IMR-90 (cell line): ENCODE results near the gene LHFPL5. TPM values are rescaled to one million over a fixed set of nuclear protein-coding genes. Genes with fewer than 3 reads are reported as not detected.

Source experiments
- ATAC-seq: fragments of 200-7000 bp; cut with Tn5 transposase; 2 replicates; pipeline ENCODE4 v1.9.1; 2020; ENCODE audit warnings: low read depth, mild to moderate bottlenecking, moderate library complexity
- BruUV-seq: library from RNA; stranded (reverse); fragments of 400-500 nt; replicated peaks from 2 replicates; lab custom pipeline; 2021; lab: Mats Ljungman, UMichigan
- CTCF ChIA-PET: fragments of 300-600 bp; formaldehyde crosslinking; extraction: SDS; loops from one replicate; lab custom pipeline; 2021; ENCODE audit warnings: antibody characterized with exemption; lab: Yijun Ruan, JAX
- POLR2A ChIA-PET: fragments of 300-600 bp; sonication (Branson Sonifier 250); formaldehyde crosslinking; loops from one replicate; lab custom pipeline; 2022; ENCODE audit warnings: antibody characterized with exemption; ENCODE audit not compliant: unreplicated experiment; lab: Charles Lee
- DNase-seq: peaks from one replicate; pipeline ENCODE4 v3.0.0; 2013
- H2AFZ ChIP-seq: replicated peaks from 2 replicates; pipeline ENCODE3; 2013; ENCODE audit warnings: low read length, mild to moderate bottlenecking; ENCODE audit not compliant: poor library complexity
- H2AK5ac ChIP-seq: 2 replicates; pipeline ENCODE4 v1.6.1; 2013; ENCODE audit warnings: low read depth, low read length, inconsistent platforms
- H2AK9ac ChIP-seq: replicated peaks from 2 replicates; pipeline ENCODE3; 2013; ENCODE audit warnings: mild to moderate bottlenecking, low read depth, low read length, moderate library complexity; ENCODE audit not compliant: poor library complexity
- H2BK120ac ChIP-seq: 2 replicates; pipeline ENCODE4 v1.6.1; 2013; ENCODE audit warnings: low read depth, low read length, inconsistent platforms
- H2BK15ac ChIP-seq: 3 replicates; pipeline ENCODE4 v1.6.1; 2013; ENCODE audit warnings: low read depth, low read length, inconsistent platforms
- H2BK20ac ChIP-seq: 2 replicates; pipeline ENCODE4 v1.6.1; 2013; ENCODE audit warnings: low read depth, mild to moderate bottlenecking, inconsistent platforms, low read length, moderate library complexity
- H2BK5ac ChIP-seq: 2 replicates; pipeline ENCODE4 v1.6.1; 2013; ENCODE audit warnings: mild to moderate bottlenecking, low read depth, low read length, inconsistent platforms; ENCODE audit not compliant: poor library complexity, severe bottlenecking
- H3K14ac ChIP-seq: replicated peaks from 2 replicates; pipeline ENCODE4 v1.6.1; 2013; ENCODE audit warnings: low read depth, low read length, inconsistent platforms
- H3K18ac ChIP-seq: 2 replicates; pipeline ENCODE4 v1.6.1; 2013; ENCODE audit warnings: low read depth, low read length, control low read depth
- H3K23ac ChIP-seq: 2 replicates; pipeline ENCODE4 v1.6.1; 2013; ENCODE audit warnings: low read depth, low read length, inconsistent platforms
- H3K27ac ChIP-seq: 2 replicates; pipeline ENCODE4 v1.5.1; 2013; ENCODE audit warnings: mild to moderate bottlenecking, control low read depth, low read length; ENCODE audit not compliant: insufficient read depth
- H3K27me3 ChIP-seq: 2 replicates; pipeline ENCODE4 v1.6.1; 2013; ENCODE audit warnings: low read length; ENCODE audit not compliant: control insufficient read depth, insufficient read depth
- H3K36me3 ChIP-seq: 2 replicates; pipeline ENCODE4 v1.6.1; 2013; ENCODE audit warnings: low read length, mixed read lengths; ENCODE audit not compliant: control insufficient read depth, insufficient read depth
- H3K4ac ChIP-seq: 2 replicates; pipeline ENCODE4 v1.6.1; 2013; ENCODE audit warnings: low read depth, low read length, inconsistent platforms
- H3K4me1 ChIP-seq: 2 replicates; pipeline ENCODE4 v1.6.1; 2013; ENCODE audit warnings: low read length, mixed read lengths; ENCODE audit not compliant: control insufficient read depth, insufficient read depth
- H3K4me2 ChIP-seq: 2 replicates; pipeline ENCODE4 v1.6.1; 2013; ENCODE audit warnings: low read depth, mild to moderate bottlenecking, control low read depth, low read length, moderate library complexity
- H3K4me3 ChIP-seq: 2 replicates; pipeline ENCODE4 v1.5.1; 2013; ENCODE audit warnings: low read depth, mild to moderate bottlenecking, control low read depth, low read length, moderate library complexity; ENCODE audit not compliant: insufficient read depth
- H3K56ac ChIP-seq: 2 replicates; pipeline ENCODE4 v1.6.1; 2013; ENCODE audit warnings: low read length, inconsistent platforms; ENCODE audit not compliant: insufficient read depth; ENCODE audit errors: extremely low read depth
- H3K79me1 ChIP-seq, 2 experiments: 2 replicates each; pipeline ENCODE4 v1.6.1; 2013; ENCODE audit warnings: low read length in 2 of 2, inconsistent platforms in 1 of 2, low read depth in 1 of 2
- H3K9ac ChIP-seq: 2 replicates; pipeline ENCODE4 v1.6.1; 2013; ENCODE audit warnings: low read depth, low read length, control low read depth
- H3K9me1 ChIP-seq: 2 replicates; pipeline ENCODE4 v1.6.1; 2013; ENCODE audit warnings: low read length, inconsistent platforms; ENCODE audit not compliant: insufficient read depth
- H3K9me3 ChIP-seq: 2 replicates; pipeline ENCODE4 v1.6.1; 2013; ENCODE audit warnings: low read length; ENCODE audit not compliant: control insufficient read depth, insufficient read depth
- H4K20me1 ChIP-seq: 2 replicates; pipeline ENCODE4 v1.6.1; 2013; ENCODE audit warnings: low read length, inconsistent platforms; ENCODE audit not compliant: insufficient read depth
- H4K5ac ChIP-seq: 2 replicates; pipeline ENCODE4 v1.6.1; 2013; ENCODE audit warnings: mild to moderate bottlenecking, low read depth, low read length, control low read depth
- H4K8ac ChIP-seq, 2 experiments: 2 replicates each; pipeline ENCODE4 v1.6.1; 2013; ENCODE audit warnings: low read depth in 2 of 2, low read length in 2 of 2, control low read depth in 1 of 2, inconsistent platforms in 1 of 2
- H4K91ac ChIP-seq: 2 replicates; pipeline ENCODE4 v1.6.1; 2013; ENCODE audit warnings: low read depth, low read length, inconsistent platforms; ENCODE audit not compliant: insufficient read depth
- BHLHE40 ChIP-seq: fragments of 150-350 bp; IDR thresholded peaks from 2 replicates; pipeline ENCODE4 v1.6.1; 2016; ENCODE audit warnings: mild to moderate bottlenecking, low read depth, low read length
- FOS ChIP-seq: fragments of 150-350 bp; IDR thresholded peaks from 2 replicates; pipeline ENCODE4 v1.6.1; 2016; ENCODE audit warnings: low read depth, low read length
- MAFK ChIP-seq: IDR thresholded peaks from 2 replicates; pipeline ENCODE4 v1.6.1; 2012; ENCODE audit warnings: low read depth, low read length, improper control_type of control experiment
- POLR2A ChIP-seq: IDR thresholded peaks from 2 replicates; pipeline ENCODE4 v1.6.1; 2012; ENCODE audit warnings: mild to moderate bottlenecking, low read depth, low read length
- RAD21 ChIP-seq: IDR thresholded peaks from 2 replicates; pipeline ENCODE4 v1.6.1; 2012; ENCODE audit warnings: low read length, improper control_type of control experiment
- RFX5 ChIP-seq: IDR thresholded peaks from 2 replicates; pipeline ENCODE4 v1.8.0; 2012; ENCODE audit warnings: low read depth, mild to moderate bottlenecking, low read length, moderate library complexity
- SMC3 ChIP-seq: fragments of 150-350 bp; IDR thresholded peaks from 2 replicates; pipeline ENCODE4 v1.6.1; 2016; ENCODE audit warnings: low read depth, mild to moderate bottlenecking, antibody characterized with exemption, low read length, moderate library complexity
- WGBS, 2 experiments: methylation state at CpG; one replicate each; pipeline versions ENCODE4 v1.1.5 to v1.1.7; 2013; ENCODE audit warnings: missing lambda C conversion rate in 2 of 2; ENCODE audit not compliant: insufficient read length in 1 of 2; ENCODE audit errors: extremely low coverage in 2 of 2; 5-methylcytosine and 5-hydroxymethylcytosine counted together
- dilution Hi-C: fragments of 300-500 bp; cut with HindIII; formaldehyde crosslinking; loops from one replicate; pipeline ENCODE4 v1.14.3; 2018; ENCODE audit warnings: low sequenced_read_pairs; ENCODE audit not compliant: unreplicated experiment
- in situ Hi-C: fragments of 300-500 bp; cut with MboI; formaldehyde crosslinking; loops from 3 replicates; pipeline ENCODE4 v1.14.3; 2019; ENCODE audit warnings: low sequenced_read_pairs, inconsistent platforms, mixed read lengths
- intact Hi-C: fragments of 100-400 bp; cut with micrococcal nuclease; formaldehyde crosslinking; loops from 2 replicates; pipeline ENCODE4 v1.10.0; 2022
- polyA plus RNA-seq, 3 experiments: library from polyadenylated mRNA; depleted of rRNA; stranded (reverse); fragments of >200 nt; gene quantifications; 2 replicates each; pipeline ENCODE4 v1.2.3, GENCODE V29; 2012; ENCODE audit warnings: low replicate concordance in 1 of 3
- total RNA-seq: library from RNA; depleted of rRNA; stranded (reverse); fragments of >200 nt; gene quantifications from 2 replicates; pipeline ENCODE4 v1.2.3, GENCODE V29; 2012

The LHFPL5 gene
- total and polyA plus RNA-seq, 2 of the 4 experiments (the other 2 are of a cell fraction), result not detected

DNA sequence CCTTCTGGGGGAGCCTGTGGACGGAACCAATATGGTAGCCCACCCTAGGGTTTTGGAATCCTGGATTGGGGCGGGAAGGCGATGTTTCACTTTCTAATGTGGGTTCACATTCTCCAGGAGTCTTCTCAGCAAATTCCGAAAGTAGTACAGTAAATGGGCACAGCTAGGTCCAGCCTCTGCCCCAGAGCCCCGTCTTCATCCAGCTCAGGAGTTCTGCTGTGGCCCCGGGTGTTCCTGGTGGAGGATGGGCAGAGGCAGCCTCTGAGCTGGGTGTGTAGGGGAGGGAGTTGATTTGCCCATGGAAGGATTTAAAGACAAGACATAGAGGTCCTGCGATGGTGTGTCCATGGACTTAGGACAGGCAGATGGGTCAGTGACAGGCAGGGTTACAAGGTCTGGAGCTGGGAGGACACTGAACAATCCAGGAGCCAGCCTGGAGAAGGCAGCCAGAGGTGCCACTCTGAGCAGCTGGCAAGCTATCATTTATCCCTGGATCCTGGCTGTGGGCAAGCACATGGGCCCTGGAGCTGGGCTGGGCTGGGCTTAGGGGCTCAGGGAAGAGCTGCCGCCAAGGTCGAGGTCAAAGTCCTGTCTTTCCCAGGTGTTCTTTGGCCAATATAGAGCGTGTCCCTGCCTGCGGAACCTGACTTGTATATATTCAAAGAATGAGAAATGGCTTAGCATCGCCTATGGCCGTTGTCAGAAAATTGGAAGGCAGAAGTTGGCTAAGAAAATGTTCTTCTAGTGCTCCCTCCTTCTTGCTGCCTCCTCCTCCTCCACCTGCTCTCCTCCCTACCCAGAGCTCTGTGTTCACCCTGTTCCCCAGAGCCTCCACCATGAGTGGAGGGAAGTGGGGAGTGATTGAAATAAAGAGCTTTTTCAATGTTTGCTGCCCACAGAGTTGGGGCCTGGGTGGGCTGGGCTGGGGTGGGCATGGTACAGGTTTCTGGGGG lies 17.6 kb upstream of the LHFPL5 start:
- Histone ChIP-seq H4K5ac (no peak overlapping the region), H2BK15ac (no peak overlapping the region), H4K20me1 (no peaks in the 10 kb centered on the region), H3K79me1 (no peaks in the 10 kb centered on the region), H2BK120ac (no peak overlapping the region), H4K8ac (no peak overlapping the region), H2AK9ac (no peak overlapping the region), H3K9ac (no peak overlapping the region), H2BK5ac (no peak overlapping the region), H3K56ac (no peak overlapping the region), H3K4me2 (no peak overlapping the region), H3K4me3 (no peak overlapping the region), H3K9me1 (no peaks in the 10 kb centered on the region), H3K14ac (no peak overlapping the region), H2BK20ac (no peak overlapping the region), H3K18ac (no peak overlapping the region), H3K4me1 (no peaks in the 10 kb centered on the region), H3K27ac (no peak overlapping the region), H2AK5ac (no peak overlapping the region), H3K4ac (no peak overlapping the region), H3K27me3 (peaks cover 55% of the 10 kb centered on the region), H3K23ac (no peak overlapping the region), H3K9me3 (peaks cover 2% of the 10 kb centered on the region; the same call in 1 of the 2 replicates), H4K91ac (no peak overlapping the region), H2AFZ (no peak overlapping the region), H3K36me3 (no peaks in the 10 kb centered on the region)
- dilution Hi-C loops, result no loop called here
- in situ Hi-C loops, result no loop called here
- 75% methylated on average over 10 of the region's 13 CpGs; no CpG with 5 or more reads in 1 of the 2 experiments for WGBS, 2 experiments
- DNase-seq (no peak), ATAC-seq (no peak)
- CTCF ChIA-PET, result interaction anchor here (1.9 kb wide), 1 partner anchor 9 kb away, joined by 7 read pairs; the partner anchor contains the start of gene CLPS
- intact Hi-C loops, result loop anchor here (1.0 kb wide), 1 partner anchor 11 kb away; no protein-coding TSS in a partner anchor
- POLR2A ChIA-PET, result no interaction called here
- BruUV-seq, result no TSS peak
- TF ChIP-seq MAFK, result no peak
- TF ChIP-seq RAD21, result no peak
- TF ChIP-seq BHLHE40, result no peak
- no peak for TF ChIP-seq SMC3
- no peak for TF ChIP-seq POLR2A
- TF ChIP-seq RFX5, result no peak
- TF ChIP-seq FOS, result no peak
